Measurements from ENCODE around the gene ACBD4.

The ACBD4 gene

GRCh38 chr17:45138911-45139532 is 3.5 kb downstream of the ACBD4 start:
- no peak for DNase-seq

- no peak for DNase-seq
Measured at GRCh38 chr17:45139533-45139920, 4.0 kb downstream of the ACBD4 start.

- no peak for DNase-seq
Measured at GRCh38 chr17:45143094-45143670, 7.7 kb downstream of the ACBD4 start.

GRCh38 chr17:45143767-45144198 is 8.3 kb downstream of the ACBD4 start:
- no peak for DNase-seq

- DNase-seq = no peak
Measured at GRCh38 chr17:45144199-45145034, 8.9 kb downstream of the ACBD4 start.

- DNase-seq = no peak
Measured at GRCh38 chr17:45145035-45145389, 9.5 kb downstream of the ACBD4 start.

- DNase-seq = no peak
Measured at GRCh38 chr17:45146166-45146565, 10.7 kb downstream of the ACBD4 start.

GRCh38 chr17:45146592-45146889 is 11.1 kb downstream of the ACBD4 start:
- no peak for DNase-seq

- peak; percentile 70 for DNase-seq
Measured at GRCh38 chr17:45146890-45147580, 11.5 kb downstream of the ACBD4 start.

GRCh38 chr17:45147581-45148182 is 12.2 kb downstream of the ACBD4 start:
- DNase-seq = peak; percentile 91

GRCh38 chr17:45148183-45149036 is 12.9 kb downstream of the ACBD4 start, which contains the start of gene HEXIM1:
TSS of gene HEXIM1 (plus strand) at chr17:45148475. CDS start at chr17:45149191, 716 bp downstream.
- DNase-seq = peak; percentile 97

- DNase-seq = peak; percentile 52
Measured at GRCh38 chr17:45149037-45149668, 13.7 kb downstream of the ACBD4 start.

GRCh38 chr17:45149669-45150664 is 14.5 kb downstream of the ACBD4 start:
- peak; percentile 52 for DNase-seq

- DNase-seq = no peak
Measured at GRCh38 chr17:45150911-45151809, 15.7 kb downstream of the ACBD4 start.

- no peak for DNase-seq
Measured at GRCh38 chr17:45155029-45155428, 19.5 kb downstream of the ACBD4 start.

GRCh38 chr17:45155483-45155882 is 20.0 kb downstream of the ACBD4 start:
- peak; percentile 11 for DNase-seq

- DNase-seq = no peak
Measured at GRCh38 chr17:45156242-45156641, 20.8 kb downstream of the ACBD4 start.

- no peak for DNase-seq
Measured at GRCh38 chr17:45160447-45161287, 25.2 kb downstream of the ACBD4 start.
